Aorta (tissue), 5 donors: ENCODE measurements around the gene KIF16B. TPM values are rescaled to one million over a fixed set of nuclear protein-coding genes. Genes with fewer than 3 reads are reported as not detected.

ENCODE experiments used
- ATAC-seq: fragments of 200-7000 bp; cut with Tn5 transposase; one replicate; pipeline ENCODE4 v1.9.1; 2022; ENCODE audit warnings: moderate library complexity; ENCODE audit not compliant: low FRiP score
- DNase-seq, 2 donors: peaks; one replicate each; pipeline ENCODE4 v3.0.0-alpha.2; 2020
- H3K27ac ChIP-seq, 2 donors: one replicate each; pipeline ENCODE4 v1.5.1; 2013; ENCODE audit warnings: low read length in 2 of 2, mild to moderate bottlenecking in 2 of 2, moderate library complexity in 2 of 2, control low read depth in 1 of 2, inconsistent platforms in 1 of 2, low read depth in 1 of 2
- H3K27me3 ChIP-seq, 2 donors: one replicate each; pipeline ENCODE4 v1.6.1; 2013; ENCODE audit warnings: control low read depth in 1 of 2, low read length in 1 of 2, mild to moderate bottlenecking in 1 of 2, moderate library complexity in 1 of 2; ENCODE audit not compliant: insufficient read depth in 2 of 2, control insufficient read depth in 1 of 2
- H3K36me3 ChIP-seq, 2 donors: one replicate each; pipeline ENCODE4 v1.6.1; 2013; ENCODE audit warnings: control low read depth in 1 of 2, low read length in 1 of 2, mild to moderate bottlenecking in 1 of 2; ENCODE audit not compliant: insufficient read depth in 2 of 2, control insufficient read depth in 1 of 2
- H3K4me1 ChIP-seq, 2 donors: one replicate each; pipeline ENCODE4 v1.6.1; 2013; ENCODE audit warnings: low read length in 2 of 2, control low read depth in 1 of 2, mild to moderate bottlenecking in 1 of 2, moderate library complexity in 1 of 2; ENCODE audit not compliant: insufficient read depth in 2 of 2, control insufficient read depth in 1 of 2
- H3K4me3 ChIP-seq, 2 donors: one replicate each; pipeline ENCODE4 v1.5.1; 2013; ENCODE audit warnings: low read length in 2 of 2, control low read depth in 1 of 2, mild to moderate bottlenecking in 1 of 2
- H3K9me3 ChIP-seq: one replicate; pipeline ENCODE4 v1.6.1; 2013; ENCODE audit warnings: mild to moderate bottlenecking, low read length; ENCODE audit not compliant: control insufficient read depth
- WGBS, 2 donors: extraction: QIAGEN DNeasy Blood & Tissue Kit; methylation state at CpG; one replicate each; pipeline ENCODE4 v1.1.7; 2013; 5-methylcytosine and 5-hydroxymethylcytosine counted together
- intact Hi-C, 2 donors: fragments of 100-400 bp; cut with DNase I; formaldehyde crosslinking; loops; one replicate each; pipeline versions ENCODE4 v1.14.2 to v1.15.0; 2022
- polyA plus RNA-seq, 2 donors: library from polyadenylated mRNA; stranded (reverse); fragments of 200-250 nt; gene quantifications; one replicate each; pipeline ENCODE4 v1.2.3, GENCODE V29; 2013
- total RNA-seq, 2 donors: library from RNA; stranded (reverse); fragmentation: NEBNext Ultra II Directional; extraction: Animal tissue kit (Norgen Biotek cat#: 25700); gene quantifications; one replicate each; pipeline ENCODE4 v1.2.1, GENCODE V29; 2021
- donor health status: healthy with polysubstance abuse.
- donor health status: Bipolar disorder and iron deficiency.
- donor health status: DM: no; HTN: no; CAD: no.
- donor health status: DM: no; HTN: no; CAD: no.
- donor health status: DM: yes; HTN: yes; CAD: no.

The KIF16B gene
- total and polyA plus RNA-seq, 4 donors: 6.5 to 20.6 (median 13.8) TPM

DNA sequence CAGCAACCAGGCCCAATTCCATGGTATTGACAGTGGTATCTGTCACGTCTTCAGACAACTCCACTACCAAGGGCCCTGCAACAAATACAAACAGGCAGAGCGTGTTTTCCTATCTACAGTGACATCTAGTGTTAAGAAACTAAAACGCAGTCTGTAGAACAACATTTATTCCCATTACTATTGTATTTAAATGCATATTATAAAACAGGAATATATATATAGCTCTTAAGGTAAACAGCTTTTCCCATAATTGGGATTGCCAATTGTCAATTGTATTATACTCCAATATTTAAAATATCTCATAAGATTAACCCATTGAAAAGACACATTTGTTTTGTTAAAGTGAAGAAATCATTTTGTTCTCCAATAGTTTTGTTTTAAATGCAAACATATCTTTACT is 97.2 kb downstream of the KIF16B start:
- WGBS, 2 donors: 3 to 7% methylated on average over 3 of the region's 3 CpGs
- Histone ChIP-seq H3K27me3 (no peaks in the 10 kb centered on the region), H3K27ac (no peak overlapping the region), H3K4me1 (no peaks in the 10 kb centered on the region), H3K4me3 (no peak overlapping the region), H3K36me3 (peaks cover 0 to 2% of the 10 kb centered on the region in 2 donors), H3K9me3 (no peaks in the 10 kb centered on the region)
- intact Hi-C loops: no loop called here
- no peak for DNase-seq
- ATAC-seq: peak; percentile 64

DNA sequence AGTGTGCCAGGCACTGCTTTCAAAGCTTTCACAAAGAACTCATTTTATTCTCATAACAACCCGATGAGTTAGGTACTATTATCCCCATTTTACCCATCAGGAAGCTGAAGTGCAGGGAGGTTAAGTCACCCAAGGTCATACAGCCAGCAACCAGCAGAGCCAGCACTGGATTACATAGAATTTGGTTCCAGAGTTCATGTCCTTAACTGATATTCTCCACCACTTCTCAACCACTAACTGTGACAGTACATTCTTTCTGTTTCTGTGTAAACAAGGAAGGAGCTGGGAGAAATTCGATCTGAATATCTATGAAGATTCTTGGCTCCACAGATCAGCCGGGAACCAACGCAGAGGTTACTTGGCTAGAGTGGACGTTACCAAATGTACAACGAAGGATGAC is 98.0 kb downstream of the KIF16B start:
- 31 to 55% methylated on average over 6 of the region's 6 CpGs for WGBS, 2 donors
- Histone ChIP-seq H3K9me3 (no peaks in the 10 kb centered on the region), H3K27me3 (no peaks in the 10 kb centered on the region), H3K4me3 (no peak overlapping the region), H3K36me3 (peaks cover 0 to 2% of the 10 kb centered on the region in 2 donors), H3K27ac (no peak overlapping the region), H3K4me1 (no peaks in the 10 kb centered on the region)
- ATAC-seq (peak; percentile 26), DNase-seq (no peak)
- intact Hi-C loops: no loop called here

DNA sequence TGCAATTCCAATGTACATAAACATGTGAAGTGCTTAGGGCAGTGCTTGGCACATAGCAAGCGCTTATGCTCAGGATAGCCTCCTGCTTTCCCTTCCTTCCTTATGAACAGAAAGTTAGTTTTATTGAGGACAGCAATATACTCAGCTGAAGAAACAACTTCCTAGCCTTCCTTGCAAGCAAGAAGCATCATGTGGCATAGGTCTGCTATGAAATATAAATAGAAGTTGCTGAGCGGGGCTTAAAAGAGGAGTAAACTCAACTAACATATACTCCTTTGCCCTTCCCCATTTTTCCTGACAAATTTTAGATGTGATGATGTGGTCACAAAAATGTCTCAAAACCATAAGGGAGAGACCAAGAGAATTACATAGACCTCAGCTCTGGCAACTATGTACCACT is 98.9 kb downstream of the KIF16B start:
- Histone ChIP-seq H3K36me3 (peaks cover 0 to 2% of the 10 kb centered on the region in 2 donors), H3K4me3 (no peak overlapping the region), H3K27me3 (no peaks in the 10 kb centered on the region), H3K9me3 (no peaks in the 10 kb centered on the region), H3K4me1 (no peaks in the 10 kb centered on the region), H3K27ac (no peak overlapping the region)
- ATAC-seq: no peak
- DNase-seq: no peak
- 93% methylated on average over 2 of the region's 2 CpGs for WGBS, 2 donors
- intact Hi-C loops: no loop called here

GRCh38 chr20:16472045-16472872 is 101.0 kb downstream of the KIF16B start:
- intact Hi-C loops: no loop called here
- no peaks in the 10 kb centered on the region for H3K27me3 ChIP-seq
- no peak for DNase-seq
- no peak overlapping the region for H3K4me3 ChIP-seq
- WGBS, 2 donors: 79 to 81% methylated on average over 12 of the region's 12 CpGs
- H3K36me3 ChIP-seq: no peaks in the 10 kb centered on the region
- ATAC-seq: no peak
- H3K9me3 ChIP-seq: no peaks in the 10 kb centered on the region
- H3K4me1 ChIP-seq: no peaks in the 10 kb centered on the region
- no peak overlapping the region for H3K27ac ChIP-seq

- no peaks in the 10 kb centered on the region for H3K9me3 ChIP-seq
- no peak overlapping the region for H3K4me3 ChIP-seq
- no peaks in the 10 kb centered on the region for H3K27me3 ChIP-seq
- no peak overlapping the region for H3K27ac ChIP-seq
- no peaks in the 10 kb centered on the region for H3K36me3 ChIP-seq
- ATAC-seq (no peak), DNase-seq (no peak)
- 95 to 96% methylated on average over 5 of the region's 5 CpGs for WGBS, 2 donors
- no peaks in the 10 kb centered on the region for H3K4me1 ChIP-seq
- intact Hi-C loops: no loop called here
Measured at GRCh38 chr20:16469395-16469905, 103.8 kb downstream of the KIF16B start.

GRCh38 chr20:16462711-16463110 is 110.5 kb downstream of the KIF16B start:
- ATAC-seq: no peak
- WGBS, 2 donors: 41 to 48% methylated on average over 5 of the region's 5 CpGs

DNA sequence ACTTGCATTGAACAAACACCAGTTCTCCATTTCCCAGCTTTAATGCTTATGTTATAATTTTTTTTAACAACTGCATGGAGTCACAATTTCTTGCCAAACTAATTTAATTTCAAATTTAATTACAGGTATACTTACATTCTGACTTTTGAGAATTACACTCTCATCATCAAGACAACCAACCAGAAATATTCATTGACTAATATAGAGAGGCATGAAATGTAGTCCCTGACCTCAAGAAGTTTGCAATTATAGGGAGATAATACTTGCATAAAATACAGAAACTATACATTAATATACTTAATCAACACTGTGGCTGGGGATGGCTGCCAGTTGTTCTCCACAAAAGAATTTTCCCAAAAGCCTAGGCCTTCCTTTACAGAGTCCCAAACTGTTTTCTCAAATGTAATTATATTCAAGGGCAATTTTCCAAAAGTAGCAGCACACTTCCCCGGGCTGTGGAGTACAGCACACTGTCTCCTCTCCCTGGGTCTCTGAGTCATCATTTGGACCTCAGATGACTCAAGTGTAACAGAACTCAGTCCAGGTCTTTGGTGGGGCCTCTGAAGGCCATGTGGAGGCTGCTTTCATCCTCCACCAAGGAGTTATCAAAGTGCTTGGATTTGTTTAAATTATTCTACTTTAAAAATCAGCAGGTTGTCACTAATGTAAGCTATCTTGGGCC is 114.1 kb downstream of the KIF16B start:
- Histone ChIP-seq H3K4me1 (peaks cover 0 to 3% of the 10 kb centered on the region in 2 donors), H3K27ac (no peak overlapping the region), H3K27me3 (no peaks in the 10 kb centered on the region), H3K36me3 (no peaks in the 10 kb centered on the region), H3K4me3 (no peak overlapping the region), H3K9me3 (no peaks in the 10 kb centered on the region)
- DNase-seq: peak in 1 of 2 donors; percentile 55
- intact Hi-C loops: no loop called here
- 0 to 4% methylated on average over 1 of the region's 1 CpG for WGBS, 2 donors
- ATAC-seq: peak; percentile 89

More at GRCh38 chr20:16462711-16463110, 110.5 kb downstream of the KIF16B start:
- no peaks in the 10 kb centered on the region for H3K9me3 ChIP-seq
- H3K4me3 ChIP-seq: no peak overlapping the region
- DNase-seq: no peak
- H3K27ac ChIP-seq: no peak overlapping the region
- H3K27me3 ChIP-seq: no peaks in the 10 kb centered on the region
- peaks cover 0 to 3% of the 10 kb centered on the region in 2 donors for H3K4me1 ChIP-seq
- no peaks in the 10 kb centered on the region for H3K36me3 ChIP-seq
- intact Hi-C loops: no loop called here

DNA sequence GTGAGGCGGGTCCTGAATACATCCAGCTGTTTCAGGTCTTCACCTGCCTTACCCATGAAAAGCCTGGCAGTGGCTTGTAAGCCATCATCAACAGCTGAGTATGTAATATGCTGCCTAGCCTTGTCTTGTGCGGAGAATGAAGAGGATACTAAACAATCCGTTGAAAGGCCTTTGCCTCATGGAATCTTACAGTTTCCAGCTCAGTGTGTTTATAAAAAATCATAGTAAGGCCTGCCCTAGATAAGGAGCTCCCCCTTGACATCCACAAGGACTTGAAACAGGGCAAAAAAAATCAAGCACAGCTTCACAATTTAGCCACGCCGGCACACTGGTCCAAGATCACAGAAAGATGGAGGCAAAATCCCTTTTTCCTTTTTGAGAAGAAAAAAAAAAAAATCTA is 115.7 kb downstream of the KIF16B start:
- H3K27me3 ChIP-seq: no peaks in the 10 kb centered on the region
- intact Hi-C loops: no loop called here
- no peak for ATAC-seq
- no peaks in the 10 kb centered on the region for H3K9me3 ChIP-seq
- H3K4me1 ChIP-seq: peaks cover 0 to 1% of the 10 kb centered on the region in 2 donors
- DNase-seq: no peak
- 89 to 90% methylated on average over 5 of the region's 5 CpGs for WGBS, 2 donors
- no peak overlapping the region for H3K27ac ChIP-seq
- H3K4me3 ChIP-seq: no peak overlapping the region
- no peaks in the 10 kb centered on the region for H3K36me3 ChIP-seq
